ENCODE measurements around the gene COL26A1.

Gene COL26A1

DNA sequence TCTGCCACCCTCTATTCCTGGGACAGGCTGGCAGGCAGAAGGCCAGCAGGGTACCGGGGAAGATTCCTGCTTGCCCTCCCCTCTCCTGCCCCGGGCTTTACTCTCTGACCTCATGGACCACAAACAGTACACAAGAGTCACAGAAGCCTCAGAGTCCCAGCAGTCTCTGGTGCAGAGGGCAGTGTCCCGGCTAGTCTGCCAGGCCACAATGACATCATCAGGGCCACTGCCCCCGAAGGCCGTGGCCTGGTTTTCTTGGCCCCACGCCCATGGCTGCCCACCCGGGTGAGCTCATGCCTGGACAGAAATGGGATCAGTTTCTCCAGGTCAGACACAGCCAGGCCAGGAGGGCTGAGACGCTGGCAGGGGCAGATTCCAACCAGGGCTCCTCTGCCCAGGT is 174.5 kb downstream of the COL26A1 start:
- DNase-seq = no peak

DNA sequence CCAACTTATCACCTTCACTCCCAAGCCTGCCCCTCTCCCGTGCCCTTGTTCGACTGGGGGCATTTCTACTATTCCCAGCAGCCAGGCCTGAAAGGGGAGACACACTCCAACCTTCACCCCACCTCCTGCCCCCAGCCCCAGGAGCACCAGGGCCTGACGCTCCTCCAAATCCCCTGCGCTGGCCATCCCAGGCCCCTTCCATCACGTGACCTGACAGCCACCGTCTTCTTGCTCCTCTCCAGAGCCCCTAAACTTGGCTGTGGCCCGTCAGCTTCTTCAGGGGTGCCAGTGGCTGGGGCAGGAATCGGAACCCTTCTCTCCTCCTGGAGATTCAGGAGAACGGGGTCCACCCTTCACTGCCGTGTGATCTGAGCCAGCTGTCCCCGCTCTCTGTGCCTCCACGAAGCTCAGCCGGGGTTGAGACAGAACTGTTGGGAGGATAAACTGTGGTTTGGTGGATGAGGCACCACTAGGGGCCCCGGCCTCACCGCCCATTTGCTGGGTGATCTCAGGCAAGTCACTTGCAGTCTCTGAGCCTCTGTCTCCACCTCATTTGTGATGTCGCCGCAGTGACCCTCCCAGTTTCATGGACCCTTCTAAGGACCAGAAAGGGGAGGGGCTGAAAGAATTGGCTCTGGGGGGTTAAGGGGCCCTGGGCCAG is 175.4 kb downstream of the COL26A1 start:
- no peak for DNase-seq

DNA sequence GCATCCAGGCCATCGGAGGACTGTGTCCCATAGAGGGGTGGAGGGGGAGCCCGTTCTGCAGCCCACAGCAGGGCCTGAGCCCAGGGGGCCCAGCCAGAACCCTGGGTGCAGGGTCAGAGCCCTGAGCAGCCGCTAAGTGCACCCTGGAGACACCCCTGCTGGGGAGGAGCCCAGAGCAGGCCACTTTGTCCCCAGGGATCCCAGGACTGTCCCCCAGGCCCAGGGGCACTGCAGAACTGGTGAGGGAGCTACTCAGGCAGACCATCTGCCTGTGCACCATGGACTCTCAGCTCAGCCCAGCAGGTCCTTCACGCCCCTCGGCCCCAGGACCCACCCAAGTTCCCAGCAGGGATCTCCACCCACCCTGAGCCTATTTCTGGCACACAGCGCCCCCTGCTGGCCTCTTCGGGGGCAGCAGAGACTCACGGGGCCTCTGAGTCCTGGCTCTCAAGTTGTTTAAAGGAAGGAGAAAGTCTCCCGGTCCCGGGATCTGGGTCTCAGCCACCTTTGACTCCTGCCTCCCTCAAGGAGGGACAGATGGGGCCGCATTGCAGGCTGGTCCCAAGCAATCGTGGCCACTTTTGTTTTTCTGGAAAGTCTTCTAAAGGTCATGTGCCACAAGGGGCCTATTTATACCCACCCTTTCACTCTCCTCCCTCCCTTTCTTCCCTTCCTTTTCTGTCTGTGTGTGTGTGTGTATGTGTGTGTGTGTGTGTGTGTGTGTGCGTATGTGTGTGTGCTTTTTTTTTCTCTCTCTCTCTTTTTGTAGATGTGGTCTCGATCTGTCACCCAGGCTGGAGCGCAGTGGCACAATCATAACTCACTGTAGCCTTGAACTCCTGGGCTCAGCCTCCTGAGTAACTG is 176.2 kb downstream of the COL26A1 start:
- DNase-seq = peak; percentile 54

DNA sequence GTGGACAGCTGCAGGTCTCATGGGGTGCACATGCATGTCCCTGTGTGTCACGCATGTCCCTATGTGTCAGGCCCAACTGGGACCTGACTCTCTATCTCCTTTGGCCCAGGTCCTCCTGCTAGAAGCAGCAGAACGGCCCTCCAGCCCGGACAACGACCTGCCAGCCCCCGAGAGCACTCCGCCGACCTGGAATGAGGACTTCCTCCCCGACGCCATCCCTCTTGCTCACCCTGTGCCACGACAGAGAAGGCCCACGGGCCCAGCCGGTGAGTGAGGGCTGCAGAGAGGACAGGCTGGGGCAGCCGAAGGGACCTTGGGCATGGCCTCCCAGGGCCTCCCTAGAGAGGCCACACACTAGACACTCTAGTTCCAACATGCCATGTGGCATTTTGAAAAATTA is 177.1 kb downstream of the COL26A1 start:
- DNase-seq = no peak

DNA sequence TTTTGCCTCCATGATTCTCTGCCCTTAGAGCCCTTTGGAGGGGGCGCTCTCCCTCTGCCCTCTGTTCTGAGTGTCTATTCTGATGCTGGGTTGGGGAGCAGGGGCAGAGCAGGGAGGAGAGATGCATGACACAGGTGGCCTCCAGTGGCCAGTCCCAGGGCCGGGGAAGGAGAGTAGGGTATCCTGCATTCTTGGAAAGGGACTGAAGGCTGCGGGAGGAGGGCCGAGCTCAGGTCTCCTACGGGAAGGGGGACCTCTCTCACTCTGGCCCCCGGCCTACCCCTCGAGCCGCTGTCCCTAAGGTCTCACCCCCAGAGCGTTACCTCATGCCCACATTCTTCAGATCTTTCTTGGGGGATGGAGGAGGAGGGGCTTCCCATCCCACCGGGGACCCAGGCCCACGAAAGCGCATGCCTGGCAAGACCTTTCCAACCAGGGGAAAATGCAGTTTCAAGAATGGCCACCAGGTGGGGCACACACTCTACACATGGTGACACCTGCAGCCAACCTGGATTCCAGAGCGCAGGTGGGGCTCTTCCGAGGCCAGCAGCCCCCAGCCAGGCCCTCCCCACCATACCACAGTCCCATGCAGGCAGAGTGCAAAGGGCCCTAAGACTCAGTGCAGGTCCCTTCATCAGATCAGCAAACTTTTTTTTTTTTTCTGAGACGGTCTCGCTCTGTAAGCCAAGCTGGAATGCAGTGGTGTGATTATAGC is 180.0 kb downstream of the COL26A1 start:
- DNase-seq = peak; percentile 65

DNA sequence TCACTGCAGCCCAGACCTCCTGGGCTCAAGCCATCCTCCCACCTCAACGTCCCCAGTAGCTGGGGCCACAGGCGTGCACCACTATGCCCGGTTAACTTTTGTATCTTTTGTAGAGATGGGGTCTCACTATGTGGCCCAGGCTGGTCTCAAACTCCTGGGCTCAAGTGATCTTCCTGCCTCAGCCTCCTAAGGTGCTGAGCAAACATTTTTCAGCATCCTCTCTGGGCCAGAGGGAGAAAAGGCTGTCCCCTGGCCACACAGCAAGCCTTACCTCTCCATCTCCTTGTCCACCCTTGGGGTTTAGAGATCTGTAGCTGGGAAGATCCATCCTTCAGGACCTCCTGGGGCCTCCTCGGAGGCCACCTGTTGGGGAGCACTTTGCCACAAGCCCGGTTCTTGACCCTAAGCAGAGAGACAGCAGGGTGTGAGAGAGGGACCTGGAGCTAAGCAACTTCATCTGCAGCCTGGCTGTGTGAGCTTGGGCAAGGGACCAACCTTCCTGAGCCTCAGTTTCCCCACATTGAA is 180.6 kb downstream of the COL26A1 start:
- no peak for DNase-seq

DNA sequence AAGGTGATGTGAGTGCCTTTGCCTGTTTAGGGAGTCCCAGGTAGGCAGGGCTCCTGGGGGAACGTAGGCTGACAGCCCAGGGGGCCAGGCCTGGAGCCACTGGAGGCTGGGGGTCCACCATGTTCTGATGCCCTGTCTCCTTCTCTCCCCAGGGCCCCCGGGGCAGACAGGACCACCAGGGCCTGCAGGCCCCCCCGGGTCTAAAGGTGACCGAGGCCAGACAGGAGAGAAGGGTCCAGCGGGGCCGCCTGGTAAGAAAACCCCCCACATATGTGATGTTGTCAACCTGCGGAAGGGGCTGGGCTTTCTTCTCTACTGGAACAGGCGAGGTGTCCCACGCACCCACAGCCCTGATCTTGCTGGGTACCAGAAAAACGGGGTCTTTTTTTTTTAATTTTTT is 181.2 kb downstream of the COL26A1 start:
- no peak for DNase-seq

DNA sequence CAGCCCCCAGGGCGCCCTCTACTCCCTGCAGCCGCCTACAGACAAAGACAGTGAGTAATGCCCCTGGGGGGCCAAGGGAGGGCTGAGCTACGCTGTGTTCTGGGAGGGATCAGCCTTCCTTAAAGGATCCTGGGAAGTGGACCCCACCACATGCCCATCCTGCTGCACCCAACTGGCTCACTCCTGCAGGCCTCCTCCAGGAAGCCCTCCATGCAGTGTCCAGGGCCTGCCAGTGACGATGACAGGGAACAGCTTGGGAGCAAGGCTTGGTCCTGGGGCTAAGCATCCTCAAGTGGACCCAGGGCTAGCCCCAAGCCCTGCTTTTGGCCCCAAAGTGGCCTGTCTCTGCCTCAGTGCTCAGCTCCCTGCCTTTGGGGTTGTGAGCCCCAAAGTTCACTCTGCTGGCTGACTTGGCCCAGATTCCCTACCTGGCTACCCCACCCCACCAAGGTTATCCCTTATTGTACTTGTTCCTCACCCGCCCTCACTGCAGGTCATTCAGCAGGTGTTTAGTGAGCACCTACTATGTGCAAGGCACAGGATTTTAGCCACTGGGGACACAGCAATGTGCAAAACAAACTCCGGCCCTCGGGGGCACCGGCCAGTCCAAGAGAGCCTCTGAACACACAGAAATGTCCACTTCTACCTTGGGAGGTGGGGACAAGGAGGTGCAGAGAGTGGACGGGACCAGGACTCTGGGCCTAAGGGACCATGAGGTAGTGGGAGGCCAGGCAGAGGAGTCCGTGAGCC is 182.9 kb downstream of the COL26A1 start:
- no peak for DNase-seq

DNA sequence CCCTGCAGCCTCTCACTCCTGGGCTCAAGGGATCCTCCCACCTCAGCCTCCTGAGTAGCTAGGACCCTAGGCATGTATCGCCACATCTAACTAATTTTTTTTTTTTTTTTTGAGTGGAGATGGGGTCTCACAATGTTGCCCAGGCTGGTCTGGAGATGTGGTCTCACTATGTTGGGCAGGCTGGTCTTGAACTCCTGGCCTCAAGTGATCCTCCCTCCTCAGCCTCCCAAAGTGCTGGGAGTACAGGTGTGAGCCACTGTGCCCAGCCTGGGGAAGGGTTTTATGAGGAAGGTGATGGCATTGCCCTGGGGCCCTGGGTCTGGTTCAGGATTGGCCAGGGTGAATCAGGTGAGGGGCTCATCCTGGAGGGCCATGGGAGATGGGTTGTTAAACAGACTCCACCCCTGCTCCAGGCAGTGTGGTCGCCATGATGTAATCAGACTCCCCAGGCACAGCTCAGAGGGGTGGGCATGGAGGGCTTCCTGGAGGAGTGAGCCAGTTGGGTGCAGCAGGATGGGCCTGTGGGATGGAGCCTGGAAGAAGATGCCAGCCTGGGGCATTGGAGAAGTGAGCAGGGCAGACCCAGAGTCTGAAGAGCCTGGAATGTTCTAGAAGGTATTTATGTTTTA is 183.7 kb downstream of the COL26A1 start:
- DNase-seq = no peak

DNA sequence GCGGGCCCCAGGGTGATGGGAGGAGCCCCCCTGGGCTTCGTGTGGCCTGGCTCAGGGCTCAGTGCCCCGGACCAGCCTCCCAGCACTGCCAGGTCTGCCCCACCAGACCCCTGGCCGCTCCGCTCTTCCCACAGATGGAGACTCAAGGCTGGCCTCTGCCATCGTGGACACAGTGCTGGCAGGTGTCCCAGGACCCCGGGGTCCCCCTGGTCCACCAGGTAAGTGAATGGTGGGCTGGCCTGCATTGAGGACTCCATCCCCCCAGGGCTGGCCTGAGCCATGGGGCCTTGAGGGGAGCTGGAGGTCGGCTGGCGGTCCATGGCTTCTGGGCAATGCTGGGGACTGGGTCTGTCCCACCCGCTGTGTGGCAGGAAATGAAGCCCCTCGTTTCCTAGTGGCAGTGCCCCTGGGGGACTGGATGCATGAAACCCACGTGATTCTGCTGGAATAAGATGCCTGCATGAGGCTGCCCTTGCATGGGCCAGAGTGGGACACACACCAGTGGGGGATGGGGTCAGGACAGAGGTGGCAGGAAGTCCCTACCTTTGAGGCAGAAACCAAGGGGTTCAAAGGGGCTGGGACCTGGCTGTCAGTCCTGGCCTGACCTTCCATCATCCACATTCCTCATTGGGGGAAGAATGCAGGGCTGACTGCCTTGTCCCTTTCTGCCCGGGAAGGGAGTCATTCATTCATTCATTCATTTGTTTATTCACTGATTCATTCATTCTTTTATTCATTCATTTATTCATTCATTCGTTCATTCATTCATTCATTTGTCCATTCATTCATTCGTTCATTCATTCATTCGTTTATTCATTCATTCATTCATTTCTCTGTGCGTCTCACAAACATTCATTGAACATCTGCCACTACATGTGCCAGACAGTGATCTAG is 184.6 kb downstream of the COL26A1 start:
- no peak for DNase-seq

DNA sequence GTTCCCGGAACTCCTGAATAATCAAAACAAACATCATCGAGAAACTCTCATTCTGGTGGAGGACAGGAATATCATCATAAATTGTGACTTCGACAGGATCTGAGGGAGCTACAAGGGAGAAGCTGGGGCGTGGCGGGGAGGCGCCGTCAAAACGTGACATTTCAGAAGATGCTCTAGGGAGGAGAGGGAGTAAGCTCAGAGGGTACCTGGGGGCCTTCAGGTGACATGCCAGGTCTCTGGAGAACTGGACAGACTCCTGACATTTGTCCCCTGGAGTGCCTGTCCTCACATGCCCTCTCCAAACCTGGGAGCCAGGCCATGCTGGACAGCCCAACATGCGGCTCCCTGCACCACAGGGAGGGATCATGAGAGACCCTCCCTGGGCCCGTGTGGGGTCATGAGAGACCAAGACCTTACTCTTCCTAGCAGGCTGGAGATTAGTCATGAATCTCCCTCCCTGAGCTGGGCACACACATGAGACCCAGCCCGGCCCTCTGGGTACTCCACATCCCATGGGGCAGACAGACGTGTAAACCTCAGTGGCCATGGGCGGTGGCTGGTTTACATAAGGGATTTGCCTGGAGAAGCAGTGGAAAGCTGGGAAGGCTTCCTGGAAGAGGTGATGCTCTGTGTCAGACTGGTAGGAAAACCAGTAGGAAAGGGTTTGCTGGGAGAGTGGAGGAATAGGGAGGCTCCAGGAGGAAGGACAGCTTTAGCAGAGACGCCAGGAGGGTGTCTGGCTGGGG is 185.4 kb downstream of the COL26A1 start:
- no peak for DNase-seq

DNA sequence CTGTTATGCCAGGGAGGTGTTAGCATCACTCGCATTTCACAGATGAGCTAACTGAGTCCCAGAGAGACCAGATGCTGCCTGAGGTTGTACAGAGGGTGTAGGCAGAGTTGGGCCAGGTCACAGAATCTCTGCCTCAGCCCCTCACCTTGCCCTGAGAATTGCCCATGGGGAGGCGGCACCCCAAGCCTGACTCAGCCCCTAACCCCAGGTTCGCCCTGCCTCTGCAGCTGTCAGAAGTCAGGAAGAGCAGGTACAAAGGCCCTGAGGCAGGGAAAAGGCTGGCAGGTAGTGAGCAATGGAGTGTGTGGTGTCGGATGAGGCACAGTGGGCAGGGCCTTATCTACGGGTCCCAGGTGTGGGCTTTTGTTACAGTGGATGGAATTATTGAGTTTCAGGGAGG is 187.1 kb downstream of the COL26A1 start:
- DNase-seq = no peak

DNA sequence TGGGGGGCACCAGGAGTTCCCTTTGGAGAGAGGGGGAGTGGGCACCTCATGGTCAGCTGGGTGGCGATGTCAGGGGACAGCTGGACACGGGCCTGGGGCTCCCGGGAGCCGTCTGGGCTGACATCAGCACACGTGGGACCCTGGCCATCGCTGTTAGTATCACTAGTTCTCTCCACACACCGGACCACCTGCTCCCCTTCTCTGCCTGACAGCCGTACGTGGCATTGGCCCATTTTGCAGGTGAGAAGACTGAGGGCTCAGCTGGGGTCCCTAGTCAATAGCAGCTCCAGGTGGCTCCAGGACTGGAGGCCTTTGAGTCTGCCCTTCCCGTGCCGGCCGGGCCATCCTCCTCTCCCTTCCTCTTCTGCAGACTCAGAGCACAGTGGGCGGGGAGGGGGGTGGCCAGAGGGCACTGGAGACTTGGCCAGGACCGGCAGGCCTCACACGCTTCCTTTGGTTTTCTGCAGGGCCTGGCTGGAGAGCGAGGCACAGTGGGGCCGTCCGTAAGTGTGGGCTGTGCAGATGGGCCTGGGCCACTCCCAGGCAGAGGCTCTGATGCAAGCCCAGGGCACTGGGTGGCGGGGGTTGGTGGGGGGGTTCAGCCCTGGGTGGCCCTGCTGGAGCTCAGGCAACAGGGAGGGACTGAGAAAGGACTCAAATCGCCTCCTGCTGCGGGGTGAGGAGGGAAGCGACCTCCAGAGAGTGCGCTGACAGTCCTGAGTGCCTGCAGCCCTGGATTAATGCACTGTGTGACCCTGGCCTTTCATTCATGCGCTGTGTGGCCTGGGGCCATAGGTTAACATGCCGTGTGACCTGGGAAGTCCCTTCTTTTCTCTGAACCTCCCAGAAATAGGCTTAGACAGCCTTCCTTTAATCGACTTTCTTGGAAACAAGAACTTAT is 188.2 kb downstream of the COL26A1 start:
- no peak for DNase-seq

DNA sequence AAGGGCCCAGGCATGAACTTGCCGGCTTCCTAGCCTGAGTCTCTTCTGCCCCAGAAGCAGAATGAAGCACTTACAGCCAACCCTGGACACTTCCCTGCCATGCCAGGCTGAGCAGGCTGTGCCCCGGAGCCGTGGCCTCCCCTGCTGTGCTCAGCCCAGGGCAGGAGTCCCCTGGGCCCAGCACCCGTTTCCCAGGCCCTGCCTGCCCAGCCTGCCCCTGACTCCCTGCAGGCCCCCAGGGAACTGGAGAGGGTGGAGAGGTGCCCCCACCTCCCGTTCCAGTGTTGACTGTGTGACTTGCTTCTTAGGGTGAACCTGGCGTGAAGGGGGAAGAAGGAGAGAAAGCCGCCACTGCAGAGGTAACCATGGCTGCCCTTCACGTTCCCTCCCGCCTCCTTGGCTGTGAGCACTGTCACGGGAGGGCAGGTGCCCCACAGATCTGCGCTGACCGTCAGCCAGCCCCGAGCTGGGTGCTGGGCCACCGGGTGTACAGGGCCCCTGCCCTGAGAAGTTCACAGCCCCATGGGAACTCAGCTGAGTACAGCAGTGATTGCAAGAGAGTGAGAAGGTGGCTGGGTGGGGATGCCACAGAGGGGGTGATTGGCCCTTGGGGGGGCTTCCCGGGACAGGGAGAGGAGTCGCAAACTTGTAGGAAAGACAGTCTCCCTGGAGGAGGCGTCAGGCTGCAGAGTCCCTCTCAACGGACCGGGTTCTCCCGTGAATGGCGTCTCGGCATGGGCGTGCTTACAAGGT is 190.5 kb downstream of the COL26A1 start:
- no peak for DNase-seq

DNA sequence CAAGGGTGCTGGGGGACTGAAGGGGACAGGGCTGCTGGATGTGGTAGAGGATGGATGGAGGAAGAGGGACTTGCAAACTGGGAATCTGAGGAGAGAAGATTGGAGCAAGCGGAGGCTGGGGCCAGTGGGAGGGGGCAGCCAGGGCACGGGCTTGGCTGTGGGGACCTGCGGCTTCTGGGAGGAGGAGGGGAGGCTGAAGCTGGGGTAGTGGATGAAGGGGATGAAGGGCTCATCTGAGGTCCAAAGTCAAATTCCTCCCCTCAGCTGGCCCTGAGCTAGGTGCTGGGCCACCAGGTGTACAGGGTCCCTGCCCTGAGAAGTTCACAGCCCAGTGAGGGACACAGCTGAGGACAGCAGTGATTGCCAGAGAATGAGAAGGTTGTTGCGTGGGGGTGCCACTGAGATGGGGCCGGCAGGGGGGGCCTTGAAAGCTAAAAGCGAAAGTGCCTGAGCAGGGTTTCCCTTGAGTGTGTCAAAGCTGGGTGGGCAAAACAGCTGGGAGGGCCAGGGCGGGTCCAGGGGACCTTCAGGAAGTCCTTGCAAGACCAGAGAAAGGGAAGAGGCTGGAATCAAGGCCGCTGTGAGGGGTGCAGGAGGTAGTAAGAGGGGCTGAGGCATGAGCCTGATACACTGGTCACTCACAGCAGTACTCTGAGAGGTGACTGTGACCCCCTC is 191.2 kb downstream of the COL26A1 start:
- DNase-seq = no peak

DNA sequence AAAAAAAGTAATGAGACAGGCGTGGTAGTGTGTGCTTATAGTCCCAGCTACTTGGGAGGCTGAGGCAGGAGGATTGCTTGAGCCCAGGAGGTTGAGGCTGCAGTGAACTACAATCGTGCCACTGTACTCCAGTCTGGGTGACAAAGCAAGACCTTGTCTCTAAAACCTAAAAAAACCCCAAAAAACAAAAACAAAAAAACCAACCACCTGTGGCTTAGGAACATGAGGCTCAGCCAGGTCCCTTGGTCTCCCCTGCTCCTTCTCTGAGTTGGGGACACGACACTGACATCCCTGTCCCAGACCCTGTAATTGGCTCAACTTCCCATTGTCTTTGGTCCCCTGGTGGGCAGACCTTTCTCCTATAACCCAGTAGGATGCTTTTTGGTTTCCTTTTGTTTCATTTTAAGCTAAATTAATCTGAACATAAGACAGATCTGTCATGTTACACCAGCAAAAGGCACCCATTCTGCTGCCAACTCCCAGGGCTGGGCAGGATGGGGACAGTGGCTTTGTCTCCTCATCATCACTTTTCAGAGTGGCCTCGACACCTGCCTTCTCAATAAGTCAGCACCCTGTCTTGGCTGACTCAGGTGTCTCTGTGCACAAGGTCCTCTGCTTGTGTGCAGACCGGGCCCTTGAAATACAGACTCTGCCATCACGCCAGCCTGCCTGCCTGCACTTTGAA is 192.1 kb downstream of the COL26A1 start:
- DNase-seq = no peak

DNA sequence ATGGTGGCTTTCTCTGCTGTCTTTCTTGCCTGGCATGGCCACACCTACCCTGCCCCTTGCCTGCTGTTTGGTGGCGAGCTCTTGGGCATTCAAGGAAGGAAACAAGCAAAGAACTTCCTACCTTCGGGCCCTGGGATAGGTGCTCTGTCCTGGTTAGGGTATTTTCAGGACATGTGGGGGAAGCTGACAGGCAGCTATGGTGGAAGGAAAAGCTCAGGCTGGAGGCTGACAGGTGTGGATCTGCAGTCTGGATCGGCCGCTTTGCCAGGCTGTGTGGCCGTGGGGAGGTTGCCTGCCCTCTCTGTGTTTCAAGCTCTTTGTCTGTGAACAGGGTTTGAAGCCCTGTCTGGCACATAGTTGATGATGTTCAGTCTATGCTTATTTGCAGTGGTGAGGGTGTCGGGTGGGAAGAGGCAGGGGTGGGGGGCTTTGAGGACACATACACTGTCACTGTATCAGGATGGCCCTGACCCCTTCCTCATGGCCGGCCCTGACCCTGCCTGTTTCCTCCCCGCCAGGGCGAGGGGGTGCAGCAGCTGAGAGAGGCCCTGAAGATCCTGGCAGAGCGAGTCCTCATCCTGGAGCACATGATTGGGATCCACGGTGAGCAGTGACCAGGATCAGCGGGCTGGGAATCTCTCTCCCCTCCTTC is 192.7 kb downstream of the COL26A1 start:
- no peak for DNase-seq
